ENCODE measurements around the gene DTHD1.

GRCh38 chr4:36325926-36326325 is 44.5 kb downstream of the DTHD1 start:
- TF ChIP-seq, protein P1, sequence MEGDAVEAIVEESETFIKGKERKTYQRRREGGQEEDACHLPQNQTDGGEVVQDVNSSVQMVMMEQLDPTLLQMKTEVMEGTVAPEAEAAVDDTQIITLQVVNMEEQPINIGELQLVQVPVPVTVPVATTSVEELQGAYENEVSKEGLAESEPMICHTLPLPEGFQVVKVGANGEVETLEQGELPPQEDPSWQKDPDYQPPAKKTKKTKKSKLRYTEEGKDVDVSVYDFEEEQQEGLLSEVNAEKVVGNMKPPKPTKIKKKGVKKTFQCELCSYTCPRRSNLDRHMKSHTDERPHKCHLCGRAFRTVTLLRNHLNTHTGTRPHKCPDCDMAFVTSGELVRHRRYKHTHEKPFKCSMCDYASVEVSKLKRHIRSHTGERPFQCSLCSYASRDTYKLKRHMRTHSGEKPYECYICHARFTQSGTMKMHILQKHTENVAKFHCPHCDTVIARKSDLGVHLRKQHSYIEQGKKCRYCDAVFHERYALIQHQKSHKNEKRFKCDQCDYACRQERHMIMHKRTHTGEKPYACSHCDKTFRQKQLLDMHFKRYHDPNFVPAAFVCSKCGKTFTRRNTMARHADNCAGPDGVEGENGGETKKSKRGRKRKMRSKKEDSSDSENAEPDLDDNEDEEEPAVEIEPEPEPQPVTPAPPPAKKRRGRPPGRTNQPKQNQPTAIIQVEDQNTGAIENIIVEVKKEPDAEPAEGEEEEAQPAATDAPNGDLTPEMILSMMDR (conservative IDR thresholded peaks at IDR 0.05 in 1 of 2, IDR thresholded peaks at IDR 0.05 in 1 of 2; ENCODE audit: low read depth in 1 of 2, low read length in 2 of 2) = no peak
- TF ChIP-seq EZH2 (IDR thresholded peaks at IDR 0.05; ENCODE audit: low read length, missing control alignments) = no peak

Measured in fibroblast of lung (primary cell).